Measurements from ENCODE around the gene CLDN34. TPM values are rescaled to one million over a fixed set of nuclear protein-coding genes. Genes with fewer than 3 reads are reported as not detected.

Gene CLDN34
- total RNA-seq, 1 experiment from 2014 or later, result not detected

DNA sequence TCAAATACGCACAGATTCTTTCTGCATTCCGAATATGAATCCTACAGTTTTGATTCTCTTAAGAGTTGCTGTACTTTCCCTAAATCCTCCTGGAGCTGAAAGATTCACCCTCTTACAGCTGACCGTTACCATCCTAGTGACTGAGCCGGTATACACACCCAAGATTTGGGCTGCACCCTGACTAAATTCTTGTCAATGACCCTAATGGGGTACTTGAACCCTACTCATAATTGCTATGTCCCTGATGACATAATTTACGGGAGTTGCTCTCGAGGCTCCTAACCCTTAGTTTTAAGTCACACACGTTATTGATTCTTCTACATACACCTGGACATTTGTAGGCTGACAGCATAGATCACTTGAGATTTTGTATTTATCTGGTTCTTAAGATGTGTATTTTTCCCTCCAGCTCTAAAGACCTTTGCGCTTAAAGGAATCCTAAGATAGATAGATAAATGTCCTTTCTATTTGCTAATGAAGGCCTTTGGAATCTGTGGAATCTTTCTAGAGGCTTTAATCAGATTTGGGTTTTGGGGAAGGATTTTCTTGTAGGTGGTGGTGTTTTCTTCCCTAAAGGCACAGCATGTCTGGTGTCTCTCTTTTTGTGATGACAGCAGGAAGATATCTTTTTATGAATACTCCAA is 37.8 kb downstream of the CLDN34 start:
- Histone ChIP-seq H3K4me3 (ENCODE audit: low read length) (no peak overlapping the region), H3K36me3 (ENCODE audit: insufficient read depth, low read length) (no peaks in the 10 kb centered on the region), H3K9me3 (ENCODE audit: low read length) (no peaks in the 10 kb centered on the region), H3K9ac (ENCODE audit: low read length) (no peak overlapping the region), H3K27me3 (ENCODE audit: low read length) (no peaks in the 10 kb centered on the region), H3K4me1 (ENCODE audit: low read length) (no peaks in the 10 kb centered on the region), H3K79me2 (ENCODE audit: low read length) (no peaks in the 10 kb centered on the region), H3K27ac (ENCODE audit: low read length) (no peak overlapping the region), H2AFZ (ENCODE audit: low read length) (no peak overlapping the region), H3K4me2 (ENCODE audit: low read depth, low read length, poor library complexity, severe bottlenecking) (no peak overlapping the region), H3K9me2 (replicated peaks; ENCODE audit: insufficient read depth, low read length) (no peaks in the 10 kb centered on the region), H4K20me1 (ENCODE audit: insufficient read depth, low read depth, low read length) (no peaks in the 10 kb centered on the region)
- DNase-seq, result no peak

DNA sequence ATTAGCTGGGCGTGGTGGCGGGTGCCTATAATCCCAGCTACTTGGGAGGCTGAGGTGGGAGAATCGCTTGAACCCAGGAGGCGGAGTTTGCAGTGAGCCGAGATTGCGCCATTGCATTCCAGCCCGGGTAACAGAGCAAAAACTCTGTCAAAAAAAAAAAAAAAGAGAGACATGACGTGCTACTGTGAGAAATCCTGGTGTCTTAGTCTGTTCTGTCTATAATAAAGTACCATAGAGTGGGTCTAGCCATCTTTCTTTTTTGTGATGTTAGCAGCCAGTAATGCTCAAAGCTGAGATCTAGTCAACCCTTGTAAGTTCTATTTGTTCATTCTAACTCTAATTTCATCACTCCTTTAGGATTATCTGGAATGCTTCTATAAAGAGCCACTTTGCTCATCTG is 38.9 kb downstream of the CLDN34 start:
- H2AFZ ChIP-seq (ENCODE audit: low read length), result no peak overlapping the region
- no peak overlapping the region for H3K27ac ChIP-seq (ENCODE audit: low read length)
- DNase-seq, result no peak
- no peak overlapping the region for H3K4me3 ChIP-seq (ENCODE audit: low read length)
- no peaks in the 10 kb centered on the region for H3K79me2 ChIP-seq (ENCODE audit: low read length)
- H3K36me3 ChIP-seq (ENCODE audit: insufficient read depth, low read length), result no peaks in the 10 kb centered on the region
- H4K20me1 ChIP-seq (ENCODE audit: insufficient read depth, low read depth, low read length), result no peaks in the 10 kb centered on the region
- H3K27me3 ChIP-seq (ENCODE audit: low read length), result no peaks in the 10 kb centered on the region
- no peak overlapping the region for H3K4me2 ChIP-seq (ENCODE audit: low read depth, low read length, poor library complexity, severe bottlenecking)
- no peaks in the 10 kb centered on the region for H3K9me2 ChIP-seq (replicated peaks; ENCODE audit: insufficient read depth, low read length)
- H3K9me3 ChIP-seq (ENCODE audit: low read length), result no peaks in the 10 kb centered on the region
- H3K9ac ChIP-seq (ENCODE audit: low read length), result no peak overlapping the region
- no peaks in the 10 kb centered on the region for H3K4me1 ChIP-seq (ENCODE audit: low read length)

- Histone ChIP-seq H3K36me3 (ENCODE audit: insufficient read depth, low read length) (no peaks in the 10 kb centered on the region), H3K4me1 (ENCODE audit: low read length) (no peaks in the 10 kb centered on the region), H3K4me2 (ENCODE audit: low read depth, low read length, poor library complexity, severe bottlenecking) (no peak overlapping the region), H3K4me3 (ENCODE audit: low read length) (no peak overlapping the region), H4K20me1 (ENCODE audit: insufficient read depth, low read depth, low read length) (no peaks in the 10 kb centered on the region), H3K79me2 (ENCODE audit: low read length) (no peaks in the 10 kb centered on the region), H3K9ac (ENCODE audit: low read length) (no peak overlapping the region), H2AFZ (ENCODE audit: low read length) (no peak overlapping the region), H3K27ac (ENCODE audit: low read length) (no peak overlapping the region), H3K9me3 (ENCODE audit: low read length) (no peaks in the 10 kb centered on the region), H3K9me2 (replicated peaks; ENCODE audit: insufficient read depth, low read length) (no peaks in the 10 kb centered on the region), H3K27me3 (ENCODE audit: low read length) (no peaks in the 10 kb centered on the region)
- DNase-seq, result no peak
Measured at GRCh38 chrX:10006770-10007169, 39.6 kb downstream of the CLDN34 start.

- Histone ChIP-seq H3K9me3 (ENCODE audit: low read length) (no peaks in the 10 kb centered on the region), H3K4me3 (ENCODE audit: low read length) (no peak overlapping the region), H3K4me2 (ENCODE audit: low read depth, low read length, poor library complexity, severe bottlenecking) (no peak overlapping the region), H3K36me3 (ENCODE audit: insufficient read depth, low read length) (no peaks in the 10 kb centered on the region), H3K9ac (ENCODE audit: low read length) (no peak overlapping the region), H2AFZ (ENCODE audit: low read length) (no peak overlapping the region), H3K4me1 (ENCODE audit: low read length) (no peaks in the 10 kb centered on the region), H3K9me2 (replicated peaks; ENCODE audit: insufficient read depth, low read length) (no peaks in the 10 kb centered on the region), H3K27ac (ENCODE audit: low read length) (no peak overlapping the region), H3K79me2 (ENCODE audit: low read length) (no peaks in the 10 kb centered on the region), H4K20me1 (ENCODE audit: insufficient read depth, low read depth, low read length) (no peaks in the 10 kb centered on the region), H3K27me3 (ENCODE audit: low read length) (no peaks in the 10 kb centered on the region)
- no peak for DNase-seq
Measured at GRCh38 chrX:10007621-10008020, 40.5 kb downstream of the CLDN34 start.

GRCh38 chrX:10008483-10009056 is 41.4 kb downstream of the CLDN34 start:
- DNase-seq, result no peak
- Histone ChIP-seq H2AFZ (ENCODE audit: low read length) (no peak overlapping the region), H4K20me1 (ENCODE audit: insufficient read depth, low read depth, low read length) (no peaks in the 10 kb centered on the region)

DNA sequence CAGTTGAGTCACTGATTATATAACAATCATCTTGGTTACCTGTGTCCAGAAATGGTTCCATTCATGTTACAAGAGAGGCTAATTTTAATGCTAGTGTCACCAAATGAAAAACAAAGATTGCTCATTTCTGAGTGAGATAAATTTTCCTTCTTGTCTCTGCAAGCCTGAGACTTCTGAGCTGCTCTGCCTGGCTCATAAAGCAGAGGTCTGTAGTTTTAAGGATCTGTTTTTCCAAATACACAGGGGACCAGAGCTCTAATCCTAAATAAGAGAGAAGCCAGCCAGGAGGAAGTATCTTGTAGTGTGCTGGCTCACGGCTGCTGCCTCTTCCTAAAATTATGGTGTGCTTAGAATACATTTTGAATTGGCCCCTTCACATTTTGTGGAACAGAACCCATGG is 42.6 kb downstream of the CLDN34 start:
- Histone ChIP-seq H3K4me1 (ENCODE audit: low read length) (no peaks in the 10 kb centered on the region), H3K9ac (ENCODE audit: low read length) (no peak overlapping the region), H4K20me1 (ENCODE audit: insufficient read depth, low read depth, low read length) (no peaks in the 10 kb centered on the region), H3K9me2 (replicated peaks; ENCODE audit: insufficient read depth, low read length) (no peaks in the 10 kb centered on the region), H3K27me3 (ENCODE audit: low read length) (no peaks in the 10 kb centered on the region), H3K27ac (ENCODE audit: low read length) (no peak overlapping the region), H2AFZ (ENCODE audit: low read length) (no peak overlapping the region), H3K4me3 (ENCODE audit: low read length) (no peak overlapping the region), H3K79me2 (ENCODE audit: low read length) (no peaks in the 10 kb centered on the region), H3K36me3 (ENCODE audit: insufficient read depth, low read length) (no peaks in the 10 kb centered on the region), H3K4me2 (ENCODE audit: low read depth, low read length, poor library complexity, severe bottlenecking) (no peak overlapping the region), H3K9me3 (ENCODE audit: low read length) (no peaks in the 10 kb centered on the region)
- no peak for DNase-seq

More at GRCh38 chrX:10008483-10009056, 41.4 kb downstream of the CLDN34 start:
- Histone ChIP-seq H3K4me3 (ENCODE audit: low read length) (no peak overlapping the region), H3K4me1 (ENCODE audit: low read length) (no peaks in the 10 kb centered on the region), H3K4me2 (ENCODE audit: low read depth, low read length, poor library complexity, severe bottlenecking) (no peak overlapping the region), H3K27me3 (ENCODE audit: low read length) (no peaks in the 10 kb centered on the region), H3K79me2 (ENCODE audit: low read length) (no peaks in the 10 kb centered on the region), H3K27ac (ENCODE audit: low read length) (no peak overlapping the region), H3K36me3 (ENCODE audit: insufficient read depth, low read length) (no peaks in the 10 kb centered on the region), H3K9me2 (replicated peaks; ENCODE audit: insufficient read depth, low read length) (no peaks in the 10 kb centered on the region), H3K9ac (ENCODE audit: low read length) (no peak overlapping the region), H3K9me3 (ENCODE audit: low read length) (no peaks in the 10 kb centered on the region)

DNA sequence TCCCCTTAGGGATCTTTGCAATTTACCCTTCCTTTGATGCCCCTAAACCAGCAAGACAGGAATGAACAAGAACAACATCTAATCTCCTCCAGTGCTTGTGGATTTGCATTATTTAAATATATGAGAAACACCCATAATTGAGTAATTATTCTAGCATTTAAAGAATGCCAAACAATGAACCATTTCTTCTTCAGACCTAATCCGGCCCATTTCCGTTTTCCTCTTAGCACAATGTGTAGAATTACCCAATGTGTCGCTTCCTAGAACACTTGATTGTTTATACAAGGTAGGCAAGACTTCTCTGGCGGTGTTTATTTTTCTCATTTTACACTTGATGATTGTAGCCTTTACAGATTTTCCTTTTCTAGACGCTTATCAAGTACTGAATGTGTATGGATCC is 43.5 kb downstream of the CLDN34 start:
- H3K9me3 ChIP-seq (ENCODE audit: low read length), result no peaks in the 10 kb centered on the region
- no peak overlapping the region for H2AFZ ChIP-seq (ENCODE audit: low read length)
- H3K4me3 ChIP-seq (ENCODE audit: low read length), result no peak overlapping the region
- no peaks in the 10 kb centered on the region for H4K20me1 ChIP-seq (ENCODE audit: insufficient read depth, low read depth, low read length)
- no peak for DNase-seq
- no peak overlapping the region for H3K27ac ChIP-seq (ENCODE audit: low read length)
- no peak overlapping the region for H3K9ac ChIP-seq (ENCODE audit: low read length)
- H3K79me2 ChIP-seq (ENCODE audit: low read length), result no peaks in the 10 kb centered on the region
- no peaks in the 10 kb centered on the region for H3K4me1 ChIP-seq (ENCODE audit: low read length)
- H3K4me2 ChIP-seq (ENCODE audit: low read depth, low read length, poor library complexity, severe bottlenecking), result no peak overlapping the region
- H3K27me3 ChIP-seq (ENCODE audit: low read length), result no peaks in the 10 kb centered on the region
- no peaks in the 10 kb centered on the region for H3K9me2 ChIP-seq (replicated peaks; ENCODE audit: insufficient read depth, low read length)
- H3K36me3 ChIP-seq (ENCODE audit: insufficient read depth, low read length), result no peaks in the 10 kb centered on the region

GRCh38 chrX:10011261-10011931 is 44.2 kb downstream of the CLDN34 start:
- Histone ChIP-seq H3K4me3 (ENCODE audit: low read length) (no peak overlapping the region), H3K79me2 (ENCODE audit: low read length) (no peaks in the 10 kb centered on the region), H3K9me3 (ENCODE audit: low read length) (no peaks in the 10 kb centered on the region), H3K36me3 (ENCODE audit: insufficient read depth, low read length) (no peaks in the 10 kb centered on the region), H3K27me3 (ENCODE audit: low read length) (no peaks in the 10 kb centered on the region), H2AFZ (ENCODE audit: low read length) (no peak overlapping the region), H3K9ac (ENCODE audit: low read length) (no peak overlapping the region), H3K27ac (ENCODE audit: low read length) (no peak overlapping the region), H4K20me1 (ENCODE audit: insufficient read depth, low read depth, low read length) (no peaks in the 10 kb centered on the region), H3K4me2 (ENCODE audit: low read depth, low read length, poor library complexity, severe bottlenecking) (no peak overlapping the region), H3K9me2 (replicated peaks; ENCODE audit: insufficient read depth, low read length) (no peaks in the 10 kb centered on the region), H3K4me1 (ENCODE audit: low read length) (no peaks in the 10 kb centered on the region)
- no peak for DNase-seq
